ENCODE data around the gene GRID1.
"Not testable (repeated sequence)": the region's sequence is repeated elsewhere in the genome, so short reads cannot be mapped to it uniquely, and the experiment has no call there.

Gene GRID1

GRCh38 chr10:86242761-86243160 is 123.8 kb downstream of the GRID1 start:
- H3K4me3 ChIP-seq (ENCODE audit: low read depth, low read length, poor library complexity, severe bottlenecking): no peak overlapping the region
- H3K79me2 ChIP-seq (ENCODE audit: insufficient read depth, low read length): no peaks in the 10 kb centered on the region
- no peaks in the 10 kb centered on the region for H3K9me3 ChIP-seq (ENCODE audit: low read length)
- no peaks in the 10 kb centered on the region for H3K9me2 ChIP-seq (ENCODE audit: low read depth, low read length)
- no peaks in the 10 kb centered on the region for H3K36me3 ChIP-seq (ENCODE audit: insufficient read depth, low read length)
- TF ChIP-seq CTCF (IDR thresholded peaks at IDR 0.05; ENCODE audit: low read length) (no peak), EZH2 (IDR thresholded peaks at IDR 0.05; ENCODE audit: borderline replicate concordance, low read length) (no peak)
- H3K4me2 ChIP-seq (ENCODE audit: low read length): no peak overlapping the region
- H4K20me1 ChIP-seq (ENCODE audit: insufficient read depth, low read length): no peaks in the 10 kb centered on the region
- H3F3A ChIP-seq (ENCODE audit: insufficient read depth, low read length): no peaks in the 10 kb centered on the region
- H3K27ac ChIP-seq (ENCODE audit: low read depth, low read length, poor library complexity, severe bottlenecking): no peak overlapping the region
- H3K4me1 ChIP-seq (ENCODE audit: insufficient read depth, low read length, severe bottlenecking): no peaks in the 10 kb centered on the region
- no peaks in the 10 kb centered on the region; the same call in 1 of the 2 replicates for H3K27me3 ChIP-seq (ENCODE audit: insufficient read depth, low read length)
- H3K9ac ChIP-seq (ENCODE audit: low read length): no peak overlapping the region
- H2AFZ ChIP-seq (ENCODE audit: low read length): no peak overlapping the region

GRCh38 chr10:86238089-86238488 is 128.5 kb downstream of the GRID1 start:
- H3K36me3 ChIP-seq (ENCODE audit: insufficient read depth, low read length); H3K4me2 ChIP-seq (ENCODE audit: low read length); H3K79me2 ChIP-seq (ENCODE audit: insufficient read depth, low read length); H3K27me3 ChIP-seq (ENCODE audit: insufficient read depth, low read length); H3K9me2 ChIP-seq (ENCODE audit: low read depth, low read length); H4K20me1 ChIP-seq (ENCODE audit: insufficient read depth, low read length); H3F3A ChIP-seq (ENCODE audit: insufficient read depth, low read length); H3K9me3 ChIP-seq (ENCODE audit: low read length); H3K9ac ChIP-seq (ENCODE audit: low read length); H3K4me1 ChIP-seq (ENCODE audit: insufficient read depth, low read length, severe bottlenecking); H3K4me3 ChIP-seq (ENCODE audit: low read depth, low read length, poor library complexity, severe bottlenecking); H2AFZ ChIP-seq (ENCODE audit: low read length); H3K27ac ChIP-seq (ENCODE audit: low read depth, low read length, poor library complexity, severe bottlenecking): not testable (repeated sequence)

- no peaks in the 10 kb centered on the region for H3K36me3 ChIP-seq (ENCODE audit: insufficient read depth, low read length)
- H3K79me2 ChIP-seq (ENCODE audit: insufficient read depth, low read length): no peaks in the 10 kb centered on the region
- no peaks in the 10 kb centered on the region; the same call in 1 of the 2 replicates for H3K27me3 ChIP-seq (ENCODE audit: insufficient read depth, low read length)
- H3F3A ChIP-seq (ENCODE audit: insufficient read depth, low read length): no peaks in the 10 kb centered on the region
- no peak overlapping the region for H3K27ac ChIP-seq (ENCODE audit: low read depth, low read length, poor library complexity, severe bottlenecking)
- H3K9me2 ChIP-seq (ENCODE audit: low read depth, low read length): no peaks in the 10 kb centered on the region
- H3K9ac ChIP-seq (ENCODE audit: low read length): no peak overlapping the region
- no peak overlapping the region for H2AFZ ChIP-seq (ENCODE audit: low read length)
- H3K9me3 ChIP-seq (ENCODE audit: low read length): no peaks in the 10 kb centered on the region
- no peaks in the 10 kb centered on the region for H4K20me1 ChIP-seq (ENCODE audit: insufficient read depth, low read length)
- no peaks in the 10 kb centered on the region for H3K4me1 ChIP-seq (ENCODE audit: insufficient read depth, low read length, severe bottlenecking)
- no peak overlapping the region for H3K4me3 ChIP-seq (ENCODE audit: low read depth, low read length, poor library complexity, severe bottlenecking)
- TF ChIP-seq EZH2 (IDR thresholded peaks at IDR 0.05; ENCODE audit: borderline replicate concordance, low read length) (no peak), CTCF (IDR thresholded peaks at IDR 0.05; ENCODE audit: low read length) (no peak)
- no peak overlapping the region for H3K4me2 ChIP-seq (ENCODE audit: low read length)
Observed at GRCh38 chr10:86234541-86235270, 131.9 kb downstream of the GRID1 start.

GRCh38 chr10:86234107-86234506 is 132.5 kb downstream of the GRID1 start:
- Histone ChIP-seq H3K79me2 (ENCODE audit: insufficient read depth, low read length) (no peaks in the 10 kb centered on the region), H3K4me1 (ENCODE audit: insufficient read depth, low read length, severe bottlenecking) (no peaks in the 10 kb centered on the region), H3K27ac (ENCODE audit: low read depth, low read length, poor library complexity, severe bottlenecking) (no peak overlapping the region), H3K9me2 (ENCODE audit: low read depth, low read length) (no peaks in the 10 kb centered on the region), H4K20me1 (ENCODE audit: insufficient read depth, low read length) (no peaks in the 10 kb centered on the region), H3K4me2 (ENCODE audit: low read length) (no peak overlapping the region), H3F3A (ENCODE audit: insufficient read depth, low read length) (no peaks in the 10 kb centered on the region), H3K9me3 (ENCODE audit: low read length) (no peaks in the 10 kb centered on the region), H3K4me3 (ENCODE audit: low read depth, low read length, poor library complexity, severe bottlenecking) (no peak overlapping the region), H2AFZ (ENCODE audit: low read length) (no peak overlapping the region), H3K9ac (ENCODE audit: low read length) (no peak overlapping the region), H3K36me3 (ENCODE audit: insufficient read depth, low read length) (no peaks in the 10 kb centered on the region), H3K27me3 (ENCODE audit: insufficient read depth, low read length) (no peaks in the 10 kb centered on the region; the same call in 1 of the 2 replicates)
- TF ChIP-seq CTCF (IDR thresholded peaks at IDR 0.05; ENCODE audit: low read length): no peak
- no peak for TF ChIP-seq EZH2 (IDR thresholded peaks at IDR 0.05; ENCODE audit: borderline replicate concordance, low read length)
